Stimulated activated CD8-positive, alpha-beta memory T cell treated with anti-CD3 and anti-CD28 coated beads, Interleukin-2, amount 100 ng/mL, for 48 hours (primary cell): Measurements from ENCODE around the gene HCFC1.

Source experiments
- DNase-seq, 2 donors: peaks; one replicate each; pipeline ENCODE4 v3.0.0-alpha.2; 2020; ENCODE audit warnings: low read depth in 2 of 2

The HCFC1 gene

DNA sequence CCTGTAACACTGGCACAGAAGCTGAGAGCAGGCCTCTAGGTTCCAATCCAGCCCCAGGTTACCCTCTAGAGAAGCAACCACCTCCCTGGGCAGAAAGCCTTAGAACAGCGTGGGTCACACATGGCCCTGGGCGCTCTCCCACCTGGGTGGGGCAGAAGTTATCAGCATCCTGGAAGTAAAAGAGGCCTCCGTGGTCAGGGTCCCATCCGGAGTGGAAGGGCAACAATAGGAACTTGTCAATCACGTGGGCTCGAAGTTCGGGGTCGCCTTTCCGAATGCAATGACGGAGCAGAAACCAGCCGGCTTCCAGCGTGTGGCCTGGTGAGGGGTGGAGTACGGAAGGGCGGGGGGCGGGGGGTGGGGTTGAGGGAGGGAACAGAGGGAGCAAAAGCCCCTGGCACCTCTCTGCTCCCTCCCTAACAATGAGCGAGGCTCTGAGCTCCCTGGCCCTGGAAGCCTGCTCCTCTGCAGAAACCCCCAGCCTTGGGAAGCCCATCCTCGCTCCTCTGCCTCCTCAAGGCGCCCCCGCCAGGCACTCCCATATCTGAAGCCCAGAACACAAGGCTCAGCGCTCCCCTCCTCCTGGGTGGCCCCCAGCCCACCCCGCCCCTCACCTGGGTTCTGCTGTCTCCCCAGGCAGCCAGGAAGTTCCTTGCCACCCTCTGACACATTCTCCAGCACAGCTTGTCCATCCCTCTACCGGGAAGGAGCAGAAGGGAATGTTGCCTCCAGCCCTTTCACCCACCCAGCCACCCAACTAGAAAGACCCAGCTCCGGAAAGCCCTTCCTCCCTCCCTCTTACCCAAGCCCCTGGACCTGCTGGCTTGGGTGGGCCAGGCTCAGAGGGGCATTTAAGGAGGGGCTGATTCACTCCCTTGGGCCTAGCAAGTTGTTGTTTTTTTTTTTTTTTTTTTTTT is 30.0 kb downstream of the HCFC1 start:
- no peak for DNase-seq

GRCh38 chrX:153939573-153939972 is 32.0 kb downstream of the HCFC1 start:
- DNase-seq = no peak

DNA sequence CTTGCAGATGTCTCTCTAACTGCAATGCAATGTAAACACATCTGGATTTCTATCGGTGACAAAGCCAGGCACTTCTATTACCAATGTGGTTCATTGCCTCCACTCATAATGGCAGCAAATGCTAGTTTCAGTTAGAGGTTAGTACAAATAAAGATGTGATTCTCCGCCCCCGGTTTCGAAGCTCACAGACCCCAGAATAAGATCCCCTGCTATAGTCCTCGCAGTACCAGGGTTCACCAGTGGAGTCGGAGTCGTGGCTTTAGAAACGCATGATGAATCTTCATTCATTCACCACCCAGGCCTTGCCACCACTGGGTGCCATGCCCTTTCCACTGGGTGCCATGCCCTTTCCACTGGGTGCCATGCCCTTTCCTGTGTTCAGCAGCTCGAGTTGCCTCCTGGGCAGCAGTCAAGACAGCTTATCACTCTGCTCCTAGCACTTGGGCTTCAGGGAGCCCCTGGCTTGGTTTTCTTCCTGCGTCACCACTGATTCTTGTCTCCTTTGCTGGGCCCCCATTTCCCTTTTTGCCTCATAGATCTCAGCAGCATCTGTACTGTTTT is 33.3 kb downstream of the HCFC1 start:
- no peak for DNase-seq

- DNase-seq = no peak
Measured at GRCh38 chrX:153937056-153937455, 34.6 kb downstream of the HCFC1 start.

GRCh38 chrX:153935326-153935851 is 36.2 kb downstream of the HCFC1 start:
- DNase-seq = no peak

DNA sequence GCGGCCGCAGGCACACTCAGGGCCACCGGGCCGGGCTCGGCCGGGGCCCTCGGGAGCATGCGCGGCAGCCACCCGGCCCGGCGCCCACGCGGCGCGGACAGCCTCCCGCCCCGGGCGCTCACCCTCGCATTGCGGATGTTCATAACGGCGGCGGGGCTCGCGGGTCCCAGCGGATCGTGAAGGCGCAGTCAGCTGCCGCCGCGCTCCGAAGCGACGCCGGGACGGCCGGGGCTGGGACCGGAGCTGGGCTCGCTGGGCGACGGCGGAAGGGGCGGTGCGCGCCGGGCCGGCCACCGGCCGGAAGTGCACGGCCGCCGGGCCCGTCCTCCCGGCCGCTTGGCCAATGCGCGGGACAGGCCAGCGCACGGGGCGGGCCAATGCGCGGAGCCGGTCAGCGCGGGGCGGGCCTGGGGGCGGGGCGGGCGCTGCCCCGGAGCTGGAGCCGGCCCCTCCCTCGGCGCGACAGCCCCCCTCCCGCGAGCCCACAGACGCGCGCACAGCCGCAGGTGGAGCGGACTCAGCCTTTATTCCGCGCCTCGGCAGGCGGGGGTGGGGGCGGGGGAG is 36.8 kb downstream of the HCFC1 start, which contains the start of gene NAA10:
Gene NAA10, minus strand, starts transcription at position 276 of the 564 bp plus-strand sequence. Its CDS starts 133 bp downstream, at position 143.
- DNase-seq = peak; percentile 44 to 65

DNA sequence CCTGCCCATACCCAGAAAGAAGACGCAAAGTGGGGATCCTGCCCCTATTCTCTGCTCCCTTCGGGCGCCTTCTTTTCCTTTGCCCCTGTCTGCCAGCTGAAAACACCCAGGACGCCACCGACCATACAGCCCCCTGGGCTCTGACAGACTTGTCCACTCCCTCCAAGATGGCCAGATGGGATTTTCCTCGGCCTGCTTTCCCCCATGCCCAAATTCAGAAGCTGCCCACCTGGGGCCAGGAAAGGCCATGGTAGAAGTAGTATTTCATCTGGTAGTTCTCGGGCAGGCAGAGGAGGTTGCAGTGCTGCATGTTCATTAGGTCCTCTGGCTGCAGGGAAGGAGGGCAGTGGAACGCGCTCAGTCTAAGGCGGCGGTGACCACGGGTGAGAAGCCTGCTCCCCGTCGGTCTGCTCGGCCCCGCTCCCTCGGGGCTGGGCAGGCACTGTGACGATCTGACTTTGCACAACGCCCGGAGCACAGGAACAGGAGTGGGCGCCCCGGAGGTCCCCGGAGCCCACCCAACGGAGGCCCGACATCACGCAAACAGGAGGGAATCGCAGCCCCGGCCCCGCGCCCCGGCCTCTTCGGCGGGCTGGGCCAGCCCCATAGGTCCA is 37.4 kb downstream of the HCFC1 start:
- no peak for DNase-seq

- no peak for DNase-seq
Measured at GRCh38 chrX:153933748-153934147, 37.9 kb downstream of the HCFC1 start.

GRCh38 chrX:153932220-153932915 is 39.2 kb downstream of the HCFC1 start:
- DNase-seq = no peak

- DNase-seq = no peak
Measured at GRCh38 chrX:153931748-153932147, 39.9 kb downstream of the HCFC1 start.

DNA sequence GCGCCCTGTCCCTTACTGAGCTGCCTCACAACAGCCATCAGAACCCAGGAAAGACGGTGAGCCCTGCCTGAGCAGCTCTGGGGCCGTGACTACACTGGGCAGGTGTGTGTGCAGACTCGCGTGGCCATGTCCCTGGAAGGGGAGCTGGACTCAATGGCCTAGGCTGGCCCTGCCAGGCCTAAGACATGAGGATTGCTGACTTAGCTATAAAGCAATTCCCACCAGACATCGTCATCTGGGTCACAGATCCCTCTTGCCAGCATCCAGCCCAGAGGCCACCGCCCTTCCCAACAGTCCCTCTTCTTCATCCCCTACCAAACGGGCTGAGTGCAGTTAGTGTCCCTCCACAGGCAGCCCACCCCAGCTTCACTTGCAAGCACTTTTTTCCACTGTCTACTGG is 40.5 kb downstream of the HCFC1 start:
- no peak for DNase-seq

GRCh38 chrX:153930011-153930910 is 41.4 kb downstream of the HCFC1 start:
- DNase-seq = no peak

GRCh38 chrX:153929576-153929975 is 42.0 kb downstream of the HCFC1 start:
- no peak for DNase-seq

- DNase-seq = no peak
Measured at GRCh38 chrX:153928846-153929245, 42.8 kb downstream of the HCFC1 start.

DNA sequence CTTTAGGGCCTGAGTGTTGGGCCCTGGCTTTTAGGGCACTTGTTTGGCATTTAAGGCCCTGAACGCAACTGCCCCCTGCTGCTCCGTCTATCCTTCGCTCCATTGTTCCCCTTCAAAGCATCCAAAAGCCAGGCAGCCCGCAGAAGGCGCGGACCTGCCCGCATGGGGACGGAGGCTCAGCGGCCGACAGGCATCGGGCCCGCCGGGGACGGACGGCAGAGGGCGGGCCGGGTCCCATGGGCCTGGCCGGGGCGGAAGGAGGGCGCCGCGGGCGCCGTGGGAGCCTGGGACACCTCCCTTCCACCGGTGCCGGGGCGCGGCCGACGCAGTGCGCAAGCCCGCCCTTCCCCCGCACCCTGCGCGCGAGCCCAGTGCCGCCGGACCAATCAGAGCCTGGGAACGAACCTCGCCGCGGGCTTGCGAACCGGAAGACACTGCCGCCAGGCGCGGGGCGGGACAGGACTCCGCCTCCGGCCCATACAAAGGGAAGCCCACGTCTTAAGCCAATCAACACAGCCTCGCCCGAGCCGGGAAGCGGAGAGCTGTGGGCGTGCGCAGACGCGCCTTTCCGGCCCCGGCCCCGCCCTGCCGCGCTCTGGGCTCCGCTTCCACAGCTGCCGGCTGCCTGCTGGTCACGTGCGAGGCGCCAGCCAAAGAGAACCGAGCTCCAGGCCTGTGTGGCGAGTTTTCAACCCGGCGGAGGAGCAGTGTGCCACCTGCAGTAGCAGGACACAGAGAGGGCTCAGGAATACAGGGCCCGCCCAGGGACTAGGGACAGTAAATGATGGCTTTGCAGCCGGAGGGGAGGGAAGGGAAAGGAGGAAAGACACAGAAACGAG is 43.5 kb downstream of the HCFC1 start:
- peak; percentile 84 to 88 for DNase-seq

GRCh38 chrX:153927672-153927921 is 44.0 kb downstream of the HCFC1 start:
- no peak for DNase-seq

GRCh38 chrX:153926858-153927671 is 44.6 kb downstream of the HCFC1 start:
- DNase-seq = peak; percentile 40 to 50

GRCh38 chrX:153926552-153926857 is 45.1 kb downstream of the HCFC1 start:
- no peak for DNase-seq
